ENCODE results near the gene RGL1.

RGL1 gene

GRCh38 chr1:183975651-183976050, 170.7 kb downstream of the RGL1 start (continued):
- TF ChIP-seq SCRT2 (tag by site-specific recombination; IDR thresholded peaks at IDR 0.05) = no peak
- TF ChIP-seq ZNF350 (tag by site-specific recombination; IDR thresholded peaks at IDR 0.05) = no peak
- TF ChIP-seq ZNF155 (tag by site-specific recombination; IDR thresholded peaks at IDR 0.05) = no peak
- TF ChIP-seq ZNF555 (tag by site-specific recombination; conservative IDR thresholded peaks at IDR 0.05) = no peak
- no peak for TF ChIP-seq ZNF335 (tag by site-specific recombination; conservative IDR thresholded peaks at IDR 0.05)
- TF ChIP-seq PRDM1 (tag by site-specific recombination; IDR thresholded peaks at IDR 0.05) = no peak
- no peak for TF ChIP-seq ZNF133 (tag by site-specific recombination; IDR thresholded peaks at IDR 0.05)
- no peak for TF ChIP-seq ZNF140 (tag by site-specific recombination; IDR thresholded peaks at IDR 0.05)
- TF ChIP-seq ATF2 (tag by site-specific recombination; IDR thresholded peaks at IDR 0.05; ENCODE audit: low read depth) = no peak
- no peak for TF ChIP-seq KLF7 (tag by site-specific recombination; IDR thresholded peaks at IDR 0.05; ENCODE audit: borderline replicate concordance)
- TF ChIP-seq ZNF513 (tag by site-specific recombination; IDR thresholded peaks at IDR 0.05) = no peak

- TF ChIP-seq ZNF311 (tag by site-specific recombination; IDR thresholded peaks at IDR 0.05; ENCODE audit: borderline replicate concordance) (no peak), EGR2 (tag by site-specific recombination; IDR thresholded peaks at IDR 0.05; ENCODE audit: low read depth) (no peak), HOXC10 (CRISPR knock-in tag; IDR thresholded peaks at IDR 0.05) (no peak), KLF1 (tag by site-specific recombination; IDR thresholded peaks at IDR 0.05) (no peak), ZNF510 (tag by site-specific recombination; IDR thresholded peaks at IDR 0.05; ENCODE audit: insufficient replicate concordance) (no peak), REPIN1 (tag by site-specific recombination; IDR thresholded peaks at IDR 0.05; ENCODE audit: low read depth) (no peak), ZNF302 (tag by site-specific recombination; IDR thresholded peaks at IDR 0.05; ENCODE audit: low read depth) (no peak)
- no peaks in the 10 kb centered on the region for H3K9me3 ChIP-seq (ENCODE audit: control insufficient read depth, insufficient read depth, low read depth, low read length)
- H3K27ac ChIP-seq (ENCODE audit: extremely low read depth, low read depth, low read length) = no peak overlapping the region
- ChIA-PET CTCF (no interaction called here), POLR2A (no interaction called here)
- no peak overlapping the region for H3K4me3 ChIP-seq (ENCODE audit: low read depth, low read length)
- no peaks in the 10 kb centered on the region for H3K4me1 ChIP-seq (ENCODE audit: control insufficient read depth, insufficient read depth, low read length)
- no peaks in the 10 kb centered on the region for H3K36me3 ChIP-seq (ENCODE audit: control insufficient read depth in 2 of 2, insufficient read depth in 1 of 2, low read length in 2 of 2)
Observed at GRCh38 chr1:183977717-183978116, 172.8 kb downstream of the RGL1 start.
